T-cell (primary cell): ENCODE data around the gene ZNF207. TPM values are rescaled to one million over a fixed set of nuclear protein-coding genes. Genes with fewer than 3 reads are reported as not detected.
A peak's percentile ranks its signal among the peaks of the same experiment; 100 is the strongest.
"Not testable (repeated sequence)": the region's sequence is repeated elsewhere in the genome, so short reads cannot be mapped to it uniquely, and the experiment has no call there.

Source experiments
- ATAC-seq, 4 experiments: fragments of 200-7000 bp in 3 of 4; fragments of 150-1000 bp in 1 of 4; cut with Tn5 transposase; replicated peaks in 1 of 4; 1 replicate in 3 of 4; 2 replicates in 1 of 4; pipeline ENCODE4 v1.10.0; 2021; ENCODE audit warnings: moderate library complexity in 3 of 4, mild to moderate bottlenecking in 2 of 4, moderate number of reproducible peaks in 1 of 4
- CTCF ChIA-PET, 2 donors: fragments of 300-600 bp; sonication (Branson Sonifier 250); formaldehyde crosslinking; loops; one replicate each; lab custom pipeline; 2022; ENCODE audit warnings: antibody characterized with exemption in 2 of 2; lab: Charles Lee
- POLR2A ChIA-PET, 2 donors: fragments of 300-600 bp; sonication (Branson Sonifier 250); formaldehyde crosslinking; loops; one replicate each; lab custom pipeline; 2022; ENCODE audit warnings: antibody characterized with exemption in 2 of 2; lab: Charles Lee
- DNase-seq, 35 experiments: peaks; one replicate each; pipeline versions ENCODE4 v3.0.0 to v3.0.0-alpha.2; 2013 to 2023
- H3K27ac ChIP-seq: one replicate; pipeline ENCODE4 v1.5.1; 2013; ENCODE audit warnings: low read length
- H3K27me3 ChIP-seq, 2 experiments: replicated peaks in 1 of 2; 1 replicate in 1 of 2; 2 replicates in 1 of 2; pipeline versions ENCODE4 v1.6.1 to v1.7.0; 2013; ENCODE audit warnings: low read length in 1 of 2, mixed read lengths in 1 of 2; ENCODE audit not compliant: control insufficient read depth in 2 of 2, insufficient read depth in 2 of 2; ENCODE audit errors: extremely low read depth in 1 of 2
- H3K36me3 ChIP-seq, 2 donors: 1 replicate in 1 of 2; 2 replicates in 1 of 2; pipeline versions ENCODE4 v1.6.1 to v1.7.0; 2013; ENCODE audit warnings: low read length in 1 of 2; ENCODE audit not compliant: control insufficient read depth in 2 of 2, insufficient read depth in 1 of 2; ENCODE audit errors: extremely low read depth in 1 of 2
- H3K4me1 ChIP-seq, 2 experiments: 1 replicate in 1 of 2; 2 replicates in 1 of 2; pipeline versions ENCODE4 v1.6.1 to v1.7.0; 2013; ENCODE audit warnings: low read length in 2 of 2, mixed read lengths in 1 of 2; ENCODE audit not compliant: insufficient read depth in 2 of 2, control insufficient read depth in 1 of 2; ENCODE audit errors: extremely low read depth in 1 of 2
- H3K4me3 ChIP-seq, 2 donors: 1 replicate in 1 of 2; 2 replicates in 1 of 2; pipeline versions ENCODE4 v1.5.1 to v1.7.0; 2013; ENCODE audit warnings: mild to moderate bottlenecking in 2 of 2, low read length in 1 of 2, moderate library complexity in 1 of 2; ENCODE audit not compliant: control insufficient read depth in 1 of 2; ENCODE audit errors: extremely low read depth in 1 of 2
- H3K9me3 ChIP-seq: 2 replicates; pipeline ENCODE4 v1.7.0; 2013
- H3K27ac Mint-ChIP-seq, 2 donors: one replicate each; pipeline ENCODE4 v1.8.0; 2020 to 2021; ENCODE audit warnings: mild to moderate bottlenecking in 2 of 2, mixed read lengths in 2 of 2
- H3K27me3 Mint-ChIP-seq, 2 donors: one replicate each; pipeline ENCODE4 v1.8.0; 2021 to 2022; ENCODE audit warnings: mixed read lengths in 2 of 2
- H3K36me3 Mint-ChIP-seq: one replicate; pipeline ENCODE4 v1.8.0; 2021; ENCODE audit warnings: mixed read lengths
- H3K4me1 Mint-ChIP-seq, 3 donors: one replicate each; pipeline ENCODE4 v1.8.0; 2020 to 2022; ENCODE audit warnings: mixed read lengths in 3 of 3, mild to moderate bottlenecking in 1 of 3
- H3K4me3 Mint-ChIP-seq, 3 donors: one replicate each; pipeline ENCODE4 v1.8.0; 2020 to 2022; ENCODE audit warnings: mild to moderate bottlenecking in 3 of 3, mixed read lengths in 3 of 3, moderate library complexity in 3 of 3
- H3K9me3 Mint-ChIP-seq, 3 donors: one replicate each; pipeline ENCODE4 v1.8.0; 2020 to 2022; ENCODE audit warnings: mixed read lengths in 3 of 3
- WGBS: methylation state at CpG from one replicate; pipeline ENCODE4 v1.1.5; 2013; ENCODE audit warnings: missing lambda C conversion rate; ENCODE audit not compliant: insufficient coverage; 5-methylcytosine and 5-hydroxymethylcytosine counted together
- total RNA-seq, 35 experiments: library from RNA in 6 of 35; stranded (reverse) in 6 of 35; fragments of 120-200 nt in 1 of 35; gene quantifications; one replicate each; pipeline versions ENCODE4 v1.2.1 to v1.2.4 and lab custom pipeline; 2013 to 2026

The ZNF207 gene
- total RNA-seq, 5 donors from 2014 or later (not counting 1 experiment from before 2014, with no cell fraction given), result 208 to 271 (median 228) TPM

DNA sequence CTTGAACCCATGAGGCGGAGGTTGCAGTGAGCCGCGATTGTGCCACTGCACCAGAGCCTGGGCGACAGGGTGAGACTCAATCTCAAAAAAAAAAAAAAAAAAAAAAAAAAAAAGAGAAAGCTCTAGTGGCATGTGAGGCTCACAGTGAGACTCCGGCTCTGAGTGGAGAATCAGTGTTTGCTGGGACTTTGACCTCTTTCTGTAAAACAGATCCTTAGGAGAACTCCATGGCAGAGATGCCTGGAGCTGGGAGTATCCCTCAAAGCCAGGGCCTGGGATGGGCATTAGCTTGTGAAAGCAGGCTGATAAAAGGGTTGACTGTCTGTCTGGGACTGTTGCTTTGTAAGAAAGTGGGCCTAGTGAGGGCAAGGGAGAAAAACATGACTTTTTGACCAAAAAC, 46.4 kb downstream of the ZNF207 start:
- Mint-ChIP-seq H3K36me3 (peaks cover 11% of the 10 kb centered on the region), H3K4me1 (peaks cover 4 to 10% (median 9%) of the 10 kb centered on the region in 3 donors), H3K4me3 (no peak overlapping the region), H3K9me3 (peaks cover 0 to 3% (median 0%) of the 10 kb centered on the region in 3 donors), H3K27me3 (no peaks in the 10 kb centered on the region), H3K27ac (peak overlapping the region in 1 of 2 donors; percentile 17)
- DNase-seq, result no peak
- Histone ChIP-seq H3K4me1 (peaks cover 0 to 3% of the 10 kb centered on the region in 2 experiments), H3K4me3 (no peak overlapping the region), H3K36me3 (no peaks in the 10 kb centered on the region), H3K27me3 (no peaks in the 10 kb centered on the region), H3K27ac (no peak overlapping the region), H3K9me3 (no peaks in the 10 kb centered on the region)
- ChIA-PET POLR2A (no interaction called here), CTCF (no interaction called here)
- ATAC-seq, result no peak
- WGBS, result no CpG with 5 or more reads among the region's 5 CpGs

DNA sequence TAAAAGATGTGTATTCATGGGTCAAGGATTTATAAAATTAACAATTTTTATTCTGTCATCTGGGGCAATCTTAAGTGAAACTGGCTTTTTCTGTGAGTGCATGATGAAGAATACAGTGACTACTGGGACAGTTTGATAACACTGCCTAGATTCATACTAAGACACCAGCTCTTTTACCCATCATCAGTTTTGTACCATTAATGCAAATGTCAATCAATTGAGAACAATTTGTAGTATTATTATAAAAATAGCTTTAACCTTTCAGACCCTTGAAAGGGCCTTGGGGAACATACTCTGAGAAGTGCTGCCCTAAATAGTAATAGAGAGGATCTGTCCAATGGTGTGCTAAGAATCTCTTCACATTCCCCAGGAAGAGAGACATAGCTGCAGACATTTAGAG, 49.0 kb downstream of the ZNF207 start:
- H3K27me3 ChIP-seq, result no peaks in the 10 kb centered on the region
- POLR2A ChIA-PET, result interaction anchor here in 1 of 2 donors (0.6 kb wide), 1 partner anchor 193 kb away, joined by 4 read pairs; no protein-coding TSS in a partner anchor
- H3K4me1 ChIP-seq, result peaks cover 0 to 3% of the 10 kb centered on the region in 2 experiments
- H3K27ac Mint-ChIP-seq, result no peak overlapping the region
- no peak for DNase-seq
- no peak overlapping the region for H3K27ac ChIP-seq
- no peak for ATAC-seq
- H3K9me3 Mint-ChIP-seq, result peaks cover 0 to 3% (median 0%) of the 10 kb centered on the region in 3 donors
- no peaks in the 10 kb centered on the region for H3K27me3 Mint-ChIP-seq
- peaks cover 4 to 10% (median 9%) of the 10 kb centered on the region in 3 donors for H3K4me1 Mint-ChIP-seq
- peaks cover 4% of the 10 kb centered on the region for H3K36me3 Mint-ChIP-seq
- CTCF ChIA-PET, result interaction anchor here (0.6 to 1.2 kb wide), 3 partner anchors 14 to 45 kb away, joined by 3 to 4 read pairs (median 3); partner anchors contain the start of gene PSMD11 (in 1 of the 2)
- no peaks in the 10 kb centered on the region for H3K9me3 ChIP-seq
- H3K4me3 ChIP-seq, result no peak overlapping the region
- H3K4me3 Mint-ChIP-seq, result no peak overlapping the region
- H3K36me3 ChIP-seq, result no peaks in the 10 kb centered on the region

DNA sequence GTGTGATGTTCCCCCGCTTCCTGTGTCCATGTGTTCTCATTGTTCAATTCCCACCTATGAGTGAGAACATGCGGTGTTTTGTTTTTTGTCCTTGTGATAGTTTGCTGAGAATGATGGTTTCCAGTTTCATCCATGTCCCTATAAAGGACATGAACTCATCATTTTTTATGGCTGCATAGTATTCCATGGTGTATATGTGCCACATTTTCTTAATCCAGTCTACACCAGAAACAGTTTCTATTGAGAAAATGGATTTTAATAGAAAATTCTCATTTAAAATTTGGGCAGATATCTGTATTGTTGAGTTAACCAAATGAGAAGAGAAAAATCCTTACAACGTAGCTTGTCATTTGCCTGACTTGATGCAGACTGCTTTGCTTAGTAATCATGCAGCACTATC, 60.1 kb downstream of the ZNF207 start:
- H3K27me3 Mint-ChIP-seq, H3K9me3 ChIP-seq, POLR2A ChIA-PET, H3K27ac ChIP-seq, H3K4me3 ChIP-seq, DNase-seq, H3K4me3 Mint-ChIP-seq, ATAC-seq, H3K4me1 Mint-ChIP-seq, H3K4me1 ChIP-seq, H3K9me3 Mint-ChIP-seq, H3K36me3 ChIP-seq, CTCF ChIA-PET, H3K27ac Mint-ChIP-seq, H3K27me3 ChIP-seq: not testable (repeated sequence)
- H3K36me3 Mint-ChIP-seq, result peaks cover 19% of the 10 kb centered on the region
- WGBS, result no CpG with 5 or more reads among the region's 3 CpGs

DNA sequence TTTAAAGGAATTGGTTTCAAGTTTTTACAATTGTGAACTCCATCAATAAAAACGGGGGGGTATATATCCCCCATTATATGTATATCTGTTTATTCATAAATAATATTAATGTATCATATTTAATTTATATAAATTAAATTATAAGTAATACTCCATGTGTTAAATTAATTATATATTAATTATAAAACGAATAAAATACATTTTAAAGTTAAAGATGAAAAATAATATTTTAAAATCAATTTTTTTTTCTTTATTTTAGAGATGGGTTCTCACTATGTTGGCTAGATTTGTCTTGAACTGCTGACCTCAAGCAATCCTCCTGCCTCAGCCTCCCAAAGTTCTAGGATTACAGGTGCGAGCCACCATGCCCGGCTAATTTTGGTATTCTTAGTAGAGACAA, 76.9 kb downstream of the ZNF207 start:
- peaks cover 0 to 6% of the 10 kb centered on the region in 2 donors for H3K36me3 ChIP-seq
- ChIA-PET CTCF (no interaction called here), POLR2A (no interaction called here)
- DNase-seq (no peak), ATAC-seq (no peak)
- no peaks in the 10 kb centered on the region for H3K4me1 Mint-ChIP-seq
- H3K27ac Mint-ChIP-seq, result no peak overlapping the region
- H3K36me3 Mint-ChIP-seq, result peaks cover 11% of the 10 kb centered on the region
- no peaks in the 10 kb centered on the region for H3K4me1 ChIP-seq
- H3K27me3 Mint-ChIP-seq, result no peaks in the 10 kb centered on the region
- 83% methylated on average over 1 of the region's 4 CpGs for WGBS
- no peak overlapping the region for H3K27ac ChIP-seq
- peaks cover 3 to 13% (median 13%) of the 10 kb centered on the region in 3 donors for H3K9me3 Mint-ChIP-seq
- no peak overlapping the region for H3K4me3 ChIP-seq
- no peaks in the 10 kb centered on the region for H3K9me3 ChIP-seq
- peaks cover 0 to 4% of the 10 kb centered on the region in 2 experiments for H3K27me3 ChIP-seq
- no peak overlapping the region for H3K4me3 Mint-ChIP-seq

DNA sequence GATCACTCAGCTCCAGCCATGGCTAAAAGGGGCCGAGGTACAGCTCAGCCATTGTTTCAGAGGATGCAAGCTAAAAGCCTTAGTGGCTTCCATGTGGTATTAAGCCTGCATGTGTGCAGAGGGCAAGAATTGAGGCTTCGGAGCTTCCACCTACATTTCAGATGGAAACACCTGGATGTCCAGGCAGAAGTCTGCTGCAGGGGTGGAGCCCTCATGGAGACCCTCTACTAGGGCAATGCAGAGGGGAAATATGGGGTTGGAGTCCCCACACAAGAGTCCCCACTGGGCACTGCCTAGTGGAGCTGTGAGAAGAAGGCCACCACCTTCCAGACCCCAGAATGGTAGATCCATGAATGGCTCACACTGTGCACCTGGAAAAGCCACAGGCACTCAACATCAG, 79.6 kb downstream of the ZNF207 start:
- H3K27me3 Mint-ChIP-seq, result no peaks in the 10 kb centered on the region
- peaks cover 15% of the 10 kb centered on the region for H3K36me3 Mint-ChIP-seq
- no peak overlapping the region for H3K4me3 Mint-ChIP-seq
- no peak overlapping the region for H3K4me3 ChIP-seq
- H3K9me3 Mint-ChIP-seq, result peaks cover 3 to 13% (median 13%) of the 10 kb centered on the region in 3 donors
- no peaks in the 10 kb centered on the region for H3K9me3 ChIP-seq
- ATAC-seq (no peak), DNase-seq (no peak)
- peaks cover 0 to 6% of the 10 kb centered on the region in 2 donors for H3K36me3 ChIP-seq
- no peak overlapping the region for H3K27ac ChIP-seq
- ChIA-PET POLR2A (no interaction called here), CTCF (no interaction called here)
- H3K4me1 Mint-ChIP-seq, result no peaks in the 10 kb centered on the region
- no peaks in the 10 kb centered on the region for H3K4me1 ChIP-seq
- no peak overlapping the region for H3K27ac Mint-ChIP-seq
- H3K27me3 ChIP-seq, result no peaks in the 10 kb centered on the region
- WGBS, result 100% methylated on average over 1 of the region's 2 CpGs

Other genes starting within 250 kb of the ZNF207 start
- gene RHOT1, start 207.7 kb upstream of the ZNF207 start, total RNA-seq, result 10 to 100 TPM; 18.7 to 26.8 (median 24.1) TPM
- gene RHBDL3, start 84.3 kb upstream of the ZNF207 start, total RNA-seq, result under 1 TPM in 1 of 5 donors, not detected in 4; 0.07 TPM
- 10 to 100 TPM; 12.2 to 22.0 (median 17.6) TPM for gene C17orf75, start 8.0 kb upstream of the ZNF207 start, total RNA-seq
- 10 to 100 TPM; 56.3 to 72.8 (median 62.9) TPM for gene PSMD11, start 94.4 kb downstream of the ZNF207 start, total RNA-seq
- gene CDK5R1, start 136.8 kb downstream of the ZNF207 start, total RNA-seq, result 10 to 100 TPM in 3 of 5 donors, 1 to 10 TPM in 2; 8.1 to 23.8 (median 14.7) TPM